Measurements from ENCODE around the gene AMPH.
"Not testable (repeated sequence)": the region's sequence is repeated elsewhere in the genome, so short reads cannot be mapped to it uniquely, and the experiment has no call there.

DNA sequence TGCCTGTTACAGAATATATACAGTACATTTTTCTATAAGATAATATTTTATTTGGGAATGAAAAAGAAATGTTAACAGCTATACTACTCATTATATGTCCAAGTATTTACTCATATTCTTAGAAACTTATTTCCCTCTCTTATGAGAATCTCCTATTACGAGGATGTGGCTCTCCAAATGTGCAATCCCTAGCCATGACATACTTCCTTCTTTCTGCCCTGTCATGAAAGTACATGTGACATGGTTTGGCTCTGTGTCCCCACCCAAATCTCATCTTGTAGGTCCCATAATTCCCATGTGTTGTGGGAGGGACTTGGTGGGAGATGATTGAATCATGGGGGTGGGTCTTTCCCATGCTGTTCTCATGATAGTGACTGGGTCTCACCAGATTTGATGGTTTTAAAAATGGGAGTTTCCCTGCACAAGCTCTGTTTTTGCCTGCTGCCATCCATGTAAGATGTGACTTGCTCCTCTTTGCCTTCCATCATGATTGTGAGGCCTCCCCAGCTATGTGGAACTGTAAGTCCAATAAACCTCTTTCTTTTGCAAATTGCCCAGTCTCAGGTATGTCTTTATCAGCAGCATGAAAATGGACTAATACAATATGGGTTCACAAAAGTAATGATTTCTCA is 235.1 kb downstream of the AMPH start:
- TF ChIP-seq, protein P1, sequence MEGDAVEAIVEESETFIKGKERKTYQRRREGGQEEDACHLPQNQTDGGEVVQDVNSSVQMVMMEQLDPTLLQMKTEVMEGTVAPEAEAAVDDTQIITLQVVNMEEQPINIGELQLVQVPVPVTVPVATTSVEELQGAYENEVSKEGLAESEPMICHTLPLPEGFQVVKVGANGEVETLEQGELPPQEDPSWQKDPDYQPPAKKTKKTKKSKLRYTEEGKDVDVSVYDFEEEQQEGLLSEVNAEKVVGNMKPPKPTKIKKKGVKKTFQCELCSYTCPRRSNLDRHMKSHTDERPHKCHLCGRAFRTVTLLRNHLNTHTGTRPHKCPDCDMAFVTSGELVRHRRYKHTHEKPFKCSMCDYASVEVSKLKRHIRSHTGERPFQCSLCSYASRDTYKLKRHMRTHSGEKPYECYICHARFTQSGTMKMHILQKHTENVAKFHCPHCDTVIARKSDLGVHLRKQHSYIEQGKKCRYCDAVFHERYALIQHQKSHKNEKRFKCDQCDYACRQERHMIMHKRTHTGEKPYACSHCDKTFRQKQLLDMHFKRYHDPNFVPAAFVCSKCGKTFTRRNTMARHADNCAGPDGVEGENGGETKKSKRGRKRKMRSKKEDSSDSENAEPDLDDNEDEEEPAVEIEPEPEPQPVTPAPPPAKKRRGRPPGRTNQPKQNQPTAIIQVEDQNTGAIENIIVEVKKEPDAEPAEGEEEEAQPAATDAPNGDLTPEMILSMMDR (IDR thresholded peaks at IDR 0.05) = not testable (repeated sequence)
- not testable (repeated sequence) for TF ChIP-seq POLR2A (IDR thresholded peaks at IDR 0.05)
